Motor neuron (in vitro differentiated cells): ENCODE results near the gene BBS1. TPM values are rescaled to one million over a fixed set of nuclear protein-coding genes. Genes with fewer than 3 reads are reported as not detected.
A peak's percentile ranks its signal among the peaks of the same experiment; 100 is the strongest.

Experiments used
- ATAC-seq, 8 experiments: fragments of 200-7000 bp; cut with Tn5 transposase; replicated peaks in 6 of 8; 2 replicates each; pipeline ENCODE4 v1.8.0; 2021; ENCODE audit warnings: mild to moderate bottlenecking in 8 of 8, moderate library complexity in 8 of 8
- H3K27ac ChIP-seq, 2 donors: fragments of 250-450 bp; sonication (Bioruptor Pico); 2 replicates each; pipeline ENCODE4 v1.9.0; 2021; ENCODE audit warnings: antibody characterized with exemption in 2 of 2, mild to moderate bottlenecking in 2 of 2, moderate library complexity in 1 of 2
- H3K4me1 ChIP-seq, 2 donors: fragments of 250-450 bp; sonication (Bioruptor Pico); replicated peaks in 1 of 2; 2 replicates each; pipeline ENCODE4 v1.6.1; 2021; ENCODE audit warnings: antibody characterized with exemption in 2 of 2, mild to moderate bottlenecking in 2 of 2, moderate library complexity in 1 of 2
- H3K4me3 ChIP-seq, 5 donors: fragments of 250-450 bp; sonication (Bioruptor Pico); 2 replicates each; pipeline ENCODE4 v1.9.0; 2021; ENCODE audit warnings: antibody characterized with exemption in 5 of 5, mild to moderate bottlenecking in 5 of 5, moderate library complexity in 4 of 5
- WGBS, 10 experiments: fragments of 450-650 bp; shearing (Covaris generic); methylation state at CpG; one replicate each; pipeline ENCODE4 v1.0.0; 2022; 5-methylcytosine and 5-hydroxymethylcytosine counted together
- in situ Hi-C, 9 experiments: fragments of 400-800 bp; cut with MboI; loops; one replicate each; pipeline ENCODE4 v1.15.0; 2021; ENCODE audit warnings: low sequenced_read_pairs in 9 of 9, low pct_unique_long_range_greater_than_20kb in 2 of 9; ENCODE audit not compliant: unreplicated experiment in 9 of 9
- total RNA-seq, 8 experiments: library from RNA; unstranded; fragments of 300-600 nt; gene quantifications; 2 replicates each; pipeline versions ENCODE4 v1.2.3 to v1.2.4, GENCODE V29; 2022

BBS1 gene
- total RNA-seq, 8 experiments from 2014 or later = 20.7 to 54.3 (median 27.6) TPM

DNA sequence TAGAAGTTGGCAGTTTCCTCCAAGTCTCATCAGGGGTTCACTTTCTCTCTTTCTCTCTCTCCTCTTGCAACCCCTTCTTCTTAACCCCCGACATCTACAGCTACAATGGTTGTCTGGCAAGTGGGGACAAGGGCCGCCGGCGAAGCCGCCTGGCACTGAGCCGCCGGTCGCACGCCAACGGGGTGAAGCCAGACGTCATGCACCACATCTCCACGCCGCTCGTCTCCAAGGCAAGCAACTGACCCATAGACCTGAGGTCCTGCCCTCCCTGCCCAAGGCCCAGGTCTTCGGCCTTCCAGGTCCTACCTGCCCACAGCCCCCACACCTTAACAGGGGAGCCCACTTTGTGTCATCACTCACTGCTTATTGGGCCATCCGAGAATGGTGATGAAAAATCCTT, 39.3 kb upstream of the BBS1 start:
- H3K4me1 ChIP-seq = peaks cover 10 to 17% of the 10 kb centered on the region in 2 donors
- 40 to 100% (median 95%) methylated on average over 1 to 8 of the region's 16 CpGs; no CpG with 5 or more reads in 5 of the 10 experiments for WGBS, 10 experiments
- in situ Hi-C loops = no loop called here

DNA sequence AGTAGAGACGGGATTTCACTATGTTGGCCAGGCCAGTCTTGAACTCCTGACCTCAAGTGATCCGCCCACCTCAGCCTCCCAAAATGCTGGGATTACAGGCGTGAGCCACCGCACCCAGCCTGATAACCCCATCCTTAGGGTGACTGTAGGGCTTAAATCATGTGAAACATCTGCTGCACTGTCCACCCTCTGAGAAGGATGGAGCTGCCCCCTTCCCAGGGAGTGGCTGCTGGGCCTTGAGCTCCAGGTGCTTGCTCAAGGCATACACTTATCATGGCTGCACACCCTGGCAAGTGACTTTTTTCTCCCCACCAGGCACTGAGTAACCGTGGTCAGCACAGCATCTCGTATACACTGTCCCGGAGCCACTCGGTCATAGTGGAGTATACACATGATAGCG, 38.4 kb upstream of the BBS1 start:
- 73 to 100% (median 100%) methylated on average over 1 to 2 of the region's 9 CpGs; no CpG with 5 or more reads in 6 of the 10 experiments for WGBS, 10 experiments
- H3K4me1 ChIP-seq = peaks cover 10 to 17% of the 10 kb centered on the region in 2 donors
- in situ Hi-C loops = no loop called here
- no peak overlapping the region for H3K4me3 ChIP-seq
- no peak for ATAC-seq
- no peak overlapping the region for H3K27ac ChIP-seq

More for the DNA sequence above, 39.3 kb upstream of the BBS1 start:
- no peak overlapping the region for H3K4me3 ChIP-seq
- H3K27ac ChIP-seq = no peak overlapping the region
- ATAC-seq = no peak

DNA sequence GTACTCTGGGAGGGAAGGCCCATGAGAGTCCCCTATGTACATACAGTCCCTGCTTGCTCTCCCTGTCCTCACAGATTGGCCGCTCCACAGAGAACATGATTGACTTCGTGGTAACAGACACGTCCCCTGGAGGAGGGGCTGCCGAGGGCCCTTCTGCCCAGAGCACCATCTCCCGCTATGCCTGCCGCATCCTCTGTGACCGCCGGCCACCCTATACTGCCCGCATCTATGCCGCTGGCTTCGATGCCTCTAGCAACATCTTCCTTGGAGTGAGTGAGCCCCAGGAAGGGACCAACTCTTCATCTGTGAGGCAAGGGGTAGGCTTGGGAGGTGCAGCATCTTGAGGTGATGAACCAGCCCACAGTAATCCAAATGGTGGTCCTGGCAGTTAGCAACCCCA, 37.3 kb upstream of the BBS1 start:
- peaks cover 2 to 11% of the 10 kb centered on the region in 2 donors for H3K4me1 ChIP-seq
- H3K27ac ChIP-seq = no peak overlapping the region
- no peak for ATAC-seq
- WGBS, 10 experiments = 90 to 100% (median 100%) methylated on average over 1 to 5 of the region's 11 CpGs; no CpG with 5 or more reads in 6 of the 10 experiments
- no peak overlapping the region for H3K4me3 ChIP-seq
- in situ Hi-C loops = no loop called here

DNA sequence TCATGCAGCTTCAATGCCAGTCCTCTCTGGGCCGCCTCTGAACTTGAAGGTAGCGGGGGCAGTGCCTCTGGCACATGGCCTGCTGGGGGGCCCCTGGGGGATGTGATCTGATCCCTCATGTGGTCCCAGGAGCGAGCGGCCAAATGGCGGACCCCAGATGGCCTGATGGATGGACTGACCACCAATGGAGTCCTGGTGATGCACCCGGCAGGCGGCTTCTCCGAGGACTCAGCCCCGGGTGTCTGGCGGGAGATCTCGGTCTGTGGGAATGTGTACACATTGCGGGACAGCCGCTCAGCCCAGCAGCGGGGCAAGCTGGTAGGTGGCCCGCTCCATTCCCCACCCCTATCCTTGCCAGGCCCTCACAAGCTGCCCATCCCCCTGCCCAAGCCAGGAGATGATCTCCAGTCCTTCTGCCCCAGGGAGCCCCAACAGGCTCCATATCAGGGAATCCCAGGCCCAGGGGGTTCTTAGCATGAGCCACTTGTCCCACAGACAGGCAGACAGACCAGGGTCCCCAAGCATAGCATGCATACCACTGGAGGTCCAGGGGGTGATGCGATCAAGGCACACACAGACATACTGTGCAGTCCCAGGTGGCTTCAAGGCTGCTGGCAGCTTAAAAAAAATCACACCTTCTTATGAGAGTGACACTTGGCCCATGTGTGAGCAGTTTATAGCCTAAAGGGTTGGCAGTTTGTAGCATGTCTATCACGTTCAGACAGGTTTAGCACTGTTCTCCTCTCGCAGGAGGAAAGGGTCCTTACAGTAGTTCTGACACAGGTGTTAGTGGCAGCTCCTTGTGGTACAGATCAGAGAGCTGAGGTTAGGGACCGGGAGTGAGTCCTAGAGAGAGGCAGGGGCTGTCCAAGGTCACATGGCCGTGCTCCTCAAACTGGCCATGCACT, 36.6 kb upstream of the BBS1 start:
- Histone ChIP-seq H3K27ac (no peak overlapping the region), H3K4me1 (peaks cover 0 to 4% of the 10 kb centered on the region in 2 donors), H3K4me3 (no peak overlapping the region)
- ATAC-seq = no peak
- in situ Hi-C loops = no loop called here
- 44 to 100% (median 100%) methylated on average over 1 to 2 of the region's 20 CpGs; no CpG with 5 or more reads in 7 of the 10 experiments for WGBS, 10 experiments

DNA sequence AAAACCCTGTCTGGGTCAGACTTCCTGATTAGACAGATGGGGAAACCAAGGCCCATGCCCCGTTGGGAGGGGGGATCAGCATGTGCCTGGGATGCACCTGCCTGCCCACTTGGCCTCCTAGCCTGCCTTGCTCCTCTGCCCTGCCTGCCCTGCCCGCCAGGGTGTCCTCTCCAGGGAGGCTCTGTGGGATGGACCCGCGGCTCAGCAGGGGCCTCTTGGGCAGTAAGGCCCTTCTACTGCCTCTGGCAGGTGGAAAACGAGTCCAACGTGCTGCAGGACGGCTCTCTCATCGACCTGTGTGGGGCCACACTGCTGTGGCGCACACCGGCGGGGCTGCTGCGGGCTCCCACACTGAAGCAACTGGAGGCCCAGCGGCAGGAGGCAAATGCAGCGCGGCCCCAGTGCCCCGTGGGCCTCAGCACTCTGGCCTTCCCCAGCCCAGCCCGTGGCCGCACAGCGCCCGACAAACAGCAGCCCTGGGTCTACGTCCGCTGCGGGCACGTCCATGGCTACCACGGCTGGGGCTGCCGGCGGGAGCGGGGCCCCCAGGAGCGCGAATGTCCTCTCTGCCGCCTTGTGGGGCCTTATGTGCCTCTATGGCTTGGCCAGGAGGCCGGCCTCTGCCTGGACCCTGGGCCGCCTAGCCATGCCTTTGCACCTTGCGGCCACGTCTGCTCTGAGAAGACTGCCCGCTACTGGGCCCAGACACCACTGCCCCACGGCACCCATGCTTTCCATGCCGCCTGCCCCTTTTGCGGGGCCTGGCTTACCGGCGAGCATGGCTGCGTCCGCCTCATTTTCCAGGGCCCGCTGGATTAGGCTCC, 34.9 kb upstream of the BBS1 start:
- Histone ChIP-seq H3K27ac (no peak overlapping the region), H3K4me1 (no peaks in the 10 kb centered on the region), H3K4me3 (no peak overlapping the region)
- in situ Hi-C loops = no loop called here
- WGBS, 10 experiments = 50 to 100% (median 80%) methylated on average over 1 to 12 of the region's 44 CpGs; no CpG with 5 or more reads in 5 of the 10 experiments
- ATAC-seq = no peak

GRCh38 chr11:66476173-66476840, 34.1 kb upstream of the BBS1 start:
- ATAC-seq = no peak
- no peak overlapping the region for H3K27ac ChIP-seq

GRCh38 chr11:66476841-66477251, 33.6 kb upstream of the BBS1 start:
- ATAC-seq = no peak
- Histone ChIP-seq H3K4me1 (no peaks in the 10 kb centered on the region), H3K4me3 (no peak overlapping the region), H3K27ac (no peak overlapping the region)
- in situ Hi-C loops = no loop called here
- WGBS, 10 experiments = 39 to 75% (median 50%) methylated on average over 2 to 5 of the region's 9 CpGs; no CpG with 5 or more reads in 4 of the 10 experiments

More at GRCh38 chr11:66476173-66476840, 34.1 kb upstream of the BBS1 start:
- no peaks in the 10 kb centered on the region for H3K4me1 ChIP-seq
- no peak overlapping the region for H3K4me3 ChIP-seq
- in situ Hi-C loops = no loop called here
- 88 to 100% (median 93%) methylated on average over 1 to 3 of the region's 10 CpGs; no CpG with 5 or more reads in 7 of the 10 experiments for WGBS, 10 experiments

GRCh38 chr11:66477263-66478201, 32.9 kb upstream of the BBS1 start:
- Histone ChIP-seq H3K4me3 (no peak overlapping the region), H3K27ac (no peak overlapping the region), H3K4me1 (no peaks in the 10 kb centered on the region)
- in situ Hi-C loops = no loop called here
- ATAC-seq = no peak
- 80 to 100% (median 91%) methylated on average over 1 to 8 of the region's 11 CpGs; no CpG with 5 or more reads in 4 of the 10 experiments for WGBS, 10 experiments

- H3K4me1 ChIP-seq = no peaks in the 10 kb centered on the region
- no peak overlapping the region for H3K27ac ChIP-seq
- peak overlapping the region; percentile 51 to 70 (median 63) for H3K4me3 ChIP-seq
- whole genome bisulfite sequencing, 10 experiments = 0 to 93% (median 39%) methylated on average over 1 to 5 of the region's 8 CpGs; no CpG with 5 or more reads in 1 of the 10 experiments
- no peak for ATAC-seq
- in situ Hi-C loops = no loop called here
Measured at GRCh38 chr11:66478729-66479393, 31.6 kb upstream of the BBS1 start.

GRCh38 chr11:66479394-66480116, 30.9 kb upstream of the BBS1 start:
- ATAC-seq = peak; percentile 35 to 58 (median 44)
- H3K27ac ChIP-seq = peak overlapping the region; percentile 73 to 81
- in situ Hi-C loops = no loop called here
- peak overlapping the region; percentile 51 to 70 (median 63) for H3K4me3 ChIP-seq
- WGBS, 10 experiments = 0 to 37% (median 0%) methylated on average over 1 to 18 of the region's 34 CpGs; no CpG with 5 or more reads in 3 of the 10 experiments
- H3K4me1 ChIP-seq = no peaks in the 10 kb centered on the region
